Measurements from ENCODE around the gene RRM1.
"Not testable (repeated sequence)": the region's sequence is repeated elsewhere in the genome, so short reads cannot be mapped to it uniquely, and the experiment has no call there.

Gene RRM1

DNA sequence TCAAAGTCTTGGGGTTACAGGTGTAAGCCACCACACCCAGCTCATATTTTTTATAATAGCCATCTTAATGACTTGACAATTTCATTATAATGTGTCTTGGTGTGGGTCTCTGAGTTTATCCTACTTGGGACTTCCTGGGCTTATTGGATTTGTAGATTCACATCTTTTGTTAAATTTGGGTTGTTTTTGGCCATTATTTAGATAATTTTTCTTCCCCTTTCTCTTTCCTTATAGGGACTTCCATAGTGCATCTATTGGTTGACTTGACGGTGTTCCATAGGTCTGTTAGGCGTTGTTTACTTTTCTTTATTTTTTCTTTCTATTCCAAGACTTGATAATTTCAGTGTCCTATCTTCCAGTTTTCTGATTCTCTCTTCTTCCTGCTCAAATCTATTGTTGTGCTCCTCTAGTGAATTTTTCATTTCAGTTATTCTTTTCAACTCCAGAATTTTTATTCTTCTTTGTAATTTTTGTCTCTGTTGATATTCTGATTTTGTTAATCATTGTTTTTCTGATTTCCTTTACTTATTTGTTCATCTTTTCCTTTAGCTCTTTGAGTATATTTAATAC is 45.6 kb downstream of the RRM1 start:
- DNase-seq: no peak

DNA sequence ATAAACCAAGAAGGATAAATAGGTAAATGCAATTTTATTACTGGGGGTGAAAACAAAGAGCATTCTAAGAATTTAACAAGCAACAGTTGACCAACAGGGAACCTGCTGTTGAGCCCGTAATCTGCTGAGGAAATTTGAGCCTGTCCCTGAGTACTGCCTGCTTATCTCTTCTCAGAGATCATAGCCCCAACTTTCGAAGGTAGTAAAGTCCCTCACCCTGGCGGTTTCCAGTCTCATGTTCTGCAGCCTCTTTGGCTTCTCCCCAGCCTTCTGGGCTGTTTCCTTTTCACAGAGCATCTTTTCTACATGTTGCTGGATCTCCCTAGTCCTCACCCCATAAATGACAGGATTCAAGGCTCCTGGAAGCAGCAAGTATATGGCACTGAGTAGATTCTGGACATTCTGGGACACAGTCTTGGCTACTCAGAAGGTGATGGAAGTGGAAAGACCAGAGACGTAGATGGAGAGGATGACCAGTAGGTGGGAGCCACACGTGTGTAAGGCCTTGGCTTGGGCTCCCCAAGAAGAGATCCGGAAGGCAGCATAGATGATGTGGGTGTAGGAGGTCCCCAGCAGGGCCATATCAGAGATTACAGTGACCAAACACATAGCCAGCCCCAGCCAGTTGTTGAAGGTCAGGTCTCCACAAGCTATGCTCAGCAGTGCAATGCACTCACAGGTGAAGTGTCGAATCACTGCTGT is 51.6 kb downstream of the RRM1 start:
- DNase-seq: no peak

- no peak for DNase-seq
Measured at GRCh38 chr11:4146772-4147098, 52.1 kb downstream of the RRM1 start.

DNA sequence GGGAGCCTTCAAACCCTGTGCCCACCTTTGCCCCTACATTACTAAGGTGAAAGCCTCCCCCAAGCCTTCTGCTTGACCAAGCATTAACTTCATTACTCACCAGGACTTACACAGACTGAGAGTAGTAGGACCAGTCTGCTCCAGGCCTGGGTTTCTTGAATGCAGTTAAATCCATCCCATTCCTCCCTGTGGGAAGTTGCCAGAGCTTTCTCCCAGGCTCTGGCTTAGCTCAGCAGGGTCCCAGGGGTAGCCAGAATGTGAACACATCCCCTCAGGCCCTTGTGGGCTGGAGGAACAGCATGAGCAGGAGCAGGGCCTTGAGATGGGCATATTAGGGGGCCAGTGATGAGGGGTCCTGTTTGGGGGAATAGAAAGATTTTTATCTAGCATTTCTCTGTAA is 59.9 kb downstream of the RRM1 start:
- no peak for DNase-seq

DNA sequence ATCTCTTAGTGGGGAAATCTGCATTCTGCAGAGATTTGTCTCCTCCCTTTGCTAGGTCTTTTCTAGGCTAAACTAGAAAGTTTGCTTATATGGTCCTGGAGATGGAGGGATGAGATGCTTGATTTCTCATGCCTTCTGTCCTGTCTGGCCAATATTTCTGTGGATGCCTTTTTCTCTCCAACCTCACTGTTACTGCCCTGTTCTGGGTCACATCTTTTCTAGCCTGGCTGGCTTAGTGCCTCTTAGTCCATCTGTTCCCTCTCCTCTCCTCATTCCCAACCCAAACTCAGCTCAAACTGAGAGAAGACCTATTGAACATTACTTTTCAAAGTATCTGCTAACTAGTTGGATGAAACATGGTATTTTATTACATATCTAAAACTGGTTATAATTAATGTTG is 62.0 kb downstream of the RRM1 start:
- peak in 1 of 14 donors; percentile 88 for DNase-seq

DNA sequence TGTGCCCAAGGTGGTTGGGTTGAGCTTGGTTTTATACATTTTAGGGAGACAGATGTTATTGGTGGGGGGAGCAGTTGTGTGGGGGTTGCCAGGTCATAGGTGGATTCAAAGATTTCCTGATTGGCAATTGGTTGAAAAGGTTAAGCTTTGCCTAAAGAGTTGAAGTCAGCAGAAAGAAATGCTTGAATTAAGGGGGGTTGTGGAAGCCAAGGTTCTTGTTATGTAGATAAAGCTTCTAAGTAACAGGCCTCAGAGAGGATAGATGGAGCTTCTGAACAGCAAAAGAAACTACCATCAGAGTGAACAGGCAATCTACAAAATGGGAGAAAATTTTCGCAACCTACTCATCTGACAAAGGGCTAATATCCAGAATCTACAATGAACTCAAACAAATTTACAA is 64.2 kb downstream of the RRM1 start:
- DNase-seq: not testable (repeated sequence)

GRCh38 chr11:4161305-4161704 is 66.7 kb downstream of the RRM1 start:
- DNase-seq: no peak

- DNase-seq: no peak
Measured at GRCh38 chr11:4164884-4165590, 70.4 kb downstream of the RRM1 start.

GRCh38 chr11:4167292-4167691 is 72.7 kb downstream of the RRM1 start:
- DNase-seq: no peak

GRCh38 chr11:4167758-4168157 is 73.2 kb downstream of the RRM1 start:
- DNase-seq: no peak

GRCh38 chr11:4175620-4176350 is 81.2 kb downstream of the RRM1 start:
- DNase-seq: not testable (repeated sequence)

DNA sequence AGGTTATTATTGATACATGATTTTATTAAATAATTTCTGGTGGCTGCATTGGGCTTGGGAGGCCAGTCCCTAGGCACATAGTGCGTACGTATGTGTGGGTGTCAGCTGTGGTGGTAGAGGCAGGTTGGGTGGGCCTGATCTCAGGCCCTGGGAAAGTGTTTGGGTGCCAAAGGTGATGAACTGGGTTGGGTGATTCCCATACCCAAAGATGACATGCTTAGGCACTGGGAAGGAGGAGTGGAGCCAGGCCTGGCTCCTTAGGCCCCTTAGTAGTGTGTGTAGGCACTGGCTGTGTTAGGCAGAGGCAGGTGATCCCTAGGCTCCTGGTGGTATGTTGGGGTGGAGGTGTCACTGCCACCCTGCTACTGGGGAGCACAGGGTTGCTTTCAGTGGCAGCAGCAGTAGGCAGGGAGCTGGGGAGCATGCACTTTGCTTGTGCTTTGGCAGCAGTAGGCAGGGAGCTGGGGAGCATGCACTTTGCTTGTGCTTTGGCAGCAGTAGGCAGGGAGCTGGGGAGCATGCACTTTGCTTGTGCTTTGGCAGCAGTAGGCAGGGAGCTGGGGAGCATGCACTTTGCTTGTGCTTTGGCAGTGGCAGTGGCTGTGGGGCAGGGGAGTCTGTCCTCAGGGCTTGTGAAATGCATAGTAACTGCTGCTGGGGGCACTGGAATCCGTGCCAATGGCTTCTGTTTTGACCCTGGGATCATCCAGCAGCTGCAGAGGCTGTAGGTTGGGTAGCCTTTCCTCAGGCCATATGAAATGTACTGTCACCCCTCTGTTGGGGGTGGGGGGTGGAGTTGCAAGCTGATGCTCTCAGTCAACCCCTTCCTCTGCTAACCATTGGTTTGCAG is 84.4 kb downstream of the RRM1 start:
- no peak for DNase-seq

DNA sequence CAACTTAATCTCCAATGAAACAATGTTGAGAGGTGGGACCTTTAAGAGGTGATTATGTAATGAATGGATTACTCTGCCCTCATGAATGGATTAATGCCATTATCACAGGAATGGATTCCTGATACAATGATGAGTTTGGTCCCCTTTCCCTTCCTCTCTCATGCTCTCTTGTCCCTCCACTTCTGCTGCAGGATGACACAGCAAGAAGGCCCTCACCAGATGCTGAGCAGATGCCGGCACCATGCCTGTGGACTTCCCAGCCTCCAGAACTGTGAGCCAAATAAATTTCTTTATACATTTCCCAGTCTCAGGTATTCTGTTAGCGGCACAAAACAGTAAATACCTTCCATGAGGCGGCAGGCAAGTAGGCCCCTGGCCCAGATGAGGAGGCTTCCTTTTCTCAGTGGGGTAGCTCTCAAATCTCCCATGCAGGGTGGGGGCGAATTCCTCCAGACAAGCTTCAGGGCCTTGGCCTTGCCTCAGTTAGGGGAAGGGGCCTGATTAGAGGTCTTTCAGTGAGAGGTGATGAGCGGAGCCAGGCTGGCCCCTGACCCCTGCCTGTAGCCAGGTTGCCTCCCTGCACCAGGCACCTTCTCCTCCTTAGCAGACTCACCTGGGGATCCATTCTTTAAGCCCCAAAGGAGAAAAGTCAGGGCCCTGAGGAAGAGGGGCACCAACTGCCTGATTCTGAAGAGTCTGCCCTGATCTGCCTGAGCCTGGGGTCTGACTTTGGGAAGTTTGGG is 86.0 kb downstream of the RRM1 start:
- DNase-seq: no peak

DNA sequence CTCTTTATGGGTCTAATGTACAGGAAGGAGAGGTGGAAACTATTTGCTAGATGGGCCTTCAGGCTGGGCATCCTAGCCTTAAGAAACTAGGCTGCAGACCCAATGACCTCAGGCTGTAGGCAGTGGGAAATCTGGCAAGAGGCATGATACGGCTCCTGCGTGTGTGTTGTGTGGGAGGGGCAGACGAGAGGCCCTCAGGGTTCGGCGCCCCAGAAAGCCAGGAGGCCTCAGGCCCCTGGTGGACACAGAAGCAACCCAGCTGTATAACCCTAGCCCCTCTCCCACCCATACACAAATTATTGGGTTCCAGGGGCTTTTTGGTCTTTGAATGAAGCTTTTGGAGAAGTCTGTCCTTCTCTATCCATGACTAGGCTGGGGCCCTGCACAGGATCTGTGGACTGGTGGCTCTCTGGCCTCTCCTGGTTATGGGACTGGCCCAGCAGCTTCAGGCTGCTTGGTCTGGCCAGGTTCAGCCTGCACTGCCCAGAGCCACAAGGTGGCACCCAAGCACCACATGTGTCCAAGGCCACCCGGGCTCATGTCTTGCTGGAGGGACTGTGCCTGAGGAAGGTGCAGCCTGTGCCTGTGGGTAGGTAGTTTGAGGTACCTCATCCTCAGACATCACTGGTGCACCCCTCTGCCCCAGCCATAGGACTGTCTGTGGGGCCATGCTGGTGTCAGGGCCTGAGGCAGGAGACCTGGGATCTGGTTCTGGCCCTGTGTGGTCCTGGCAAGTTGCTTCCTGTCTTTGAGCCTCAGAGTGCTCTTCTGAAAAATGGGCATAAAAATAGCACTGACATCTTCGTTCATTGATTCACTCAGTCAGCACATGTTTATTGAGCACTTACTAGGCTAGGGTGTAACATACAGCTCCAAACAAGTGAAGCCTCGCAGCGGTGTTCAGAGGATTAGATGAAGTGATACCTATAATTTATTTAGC is 87.5 kb downstream of the RRM1 start:
- peak in 3 of 14 donors; percentile 6 to 34 (median 14) for DNase-seq

DNA sequence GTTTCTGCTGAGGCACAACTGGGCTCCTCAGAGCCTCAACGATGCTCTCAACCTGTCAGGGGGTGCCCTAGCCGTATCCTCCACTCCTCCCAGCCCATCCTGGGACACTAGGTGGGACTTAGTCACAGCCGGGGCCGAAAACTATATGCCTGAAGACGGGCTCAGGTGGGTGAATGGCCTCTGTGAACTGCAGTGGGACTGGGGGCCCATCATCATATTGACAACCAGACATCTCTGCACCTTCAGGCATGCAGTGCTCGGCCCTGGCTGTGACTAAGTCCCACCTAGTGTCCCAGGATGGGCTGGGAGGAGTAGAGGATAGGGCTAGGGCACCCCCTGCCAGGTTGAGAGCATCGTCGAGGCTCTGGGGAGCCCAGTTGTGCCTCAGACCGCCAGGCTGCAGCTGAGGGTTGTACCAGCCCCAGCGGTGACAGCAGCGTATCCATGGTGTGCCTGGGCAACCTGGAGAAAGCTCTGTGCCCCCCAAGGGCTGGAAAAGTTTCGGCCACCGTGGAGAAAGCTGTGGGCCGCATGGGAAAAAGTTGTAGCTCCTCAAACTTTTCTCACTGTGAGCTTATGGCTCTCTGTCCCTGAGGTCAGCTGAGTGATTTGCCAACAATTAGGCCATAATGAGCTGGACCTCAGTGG is 88.9 kb downstream of the RRM1 start:
- DNase-seq: no peak

GRCh38 chr11:4184163-4184916 is 89.7 kb downstream of the RRM1 start:
- DNase-seq: no peak

GRCh38 chr11:4185561-4185960 is 91.0 kb downstream of the RRM1 start:
- no peak for DNase-seq

DNA sequence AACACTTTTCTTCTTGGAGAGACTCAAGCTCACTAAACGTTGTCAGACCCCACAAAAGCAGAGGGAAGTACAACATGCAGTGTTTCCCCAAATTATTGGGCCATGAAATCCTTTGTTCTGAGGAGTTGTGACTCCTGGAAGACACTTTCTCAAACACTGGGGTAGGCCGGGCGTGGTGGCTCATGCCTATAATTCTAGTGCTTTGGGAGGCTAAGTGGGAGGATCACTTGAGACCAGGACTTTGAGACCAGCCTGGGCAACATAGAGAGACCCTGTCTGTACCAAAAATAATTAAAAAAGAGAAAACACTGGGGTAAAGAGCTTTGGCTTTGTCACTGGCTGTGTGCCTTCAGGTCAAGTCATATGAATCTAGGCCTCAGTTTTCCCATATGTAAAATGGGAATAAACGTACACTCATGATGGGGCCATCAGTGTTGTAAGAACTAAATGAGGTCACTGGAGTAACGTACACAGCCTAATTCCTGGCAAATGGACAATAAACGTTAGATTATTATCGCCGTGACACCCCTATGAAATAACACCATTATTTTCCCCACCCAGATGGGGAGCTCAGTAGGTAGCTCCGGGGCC is 92.0 kb downstream of the RRM1 start:
- no peak for DNase-seq

All from C1 segment of cervical spinal cord (tissue), 14 donors.